ENCODE results near the gene C2CD4B. TPM values are rescaled to one million over a fixed set of nuclear protein-coding genes. Genes with fewer than 3 reads are reported as not detected.

C2CD4B gene
- total and polyA plus RNA-seq, 2 of the 13 experiments (the other 11 are each of a cell fraction or from before 2014, with no cell fraction given) = not detected

DNA sequence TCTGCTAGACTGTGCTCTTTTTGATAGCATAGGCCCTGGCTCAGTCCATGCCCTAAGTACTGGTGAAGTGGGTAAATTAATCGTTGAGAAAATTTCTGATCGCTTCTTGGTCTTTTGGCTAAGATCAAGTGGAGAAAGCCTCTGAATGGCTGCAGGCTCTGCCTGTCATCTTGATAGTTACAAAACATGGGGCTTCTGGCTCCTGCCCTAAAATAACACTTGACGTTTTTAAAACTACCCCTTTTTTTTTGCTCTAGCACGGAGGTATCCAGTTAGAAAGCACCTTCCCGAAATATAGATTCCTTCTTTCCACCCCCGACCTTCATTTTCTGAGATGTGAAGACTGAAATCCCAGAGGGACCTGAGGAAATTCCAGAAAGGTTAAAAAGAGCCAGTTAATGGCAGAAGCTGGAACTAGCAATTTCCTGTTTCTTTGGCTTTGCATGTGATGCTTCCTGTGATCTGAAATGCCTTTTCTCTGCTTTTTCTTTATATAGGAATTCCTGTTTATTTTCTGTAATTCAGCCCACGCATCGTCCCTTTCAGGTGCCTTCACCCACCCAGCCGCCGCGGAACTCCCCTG, 799 bp upstream of the C2CD4B start:
- WGBS (ENCODE audit: low lambda C conversion rate) = 48% methylated on average over 11 of the region's 11 CpGs
- DNase-seq (ENCODE audit: low spot score) = no peak
- no peak for FAIRE-seq
- H3K9ac ChIP-seq (ENCODE audit: insufficient read depth, low read depth, low read length) = no peak overlapping the region
- ChIA-PET CTCF (ENCODE audit: low intra/inter-chr PET ratio, low total read pairs) (no interaction called here), POLR2A (no interaction called here)
- H3K27me3 ChIP-seq (ENCODE audit: control insufficient read depth in 1 of 2, insufficient read depth in 2 of 2, low read length in 2 of 2) = peaks cover 1 to 27% of the 10 kb centered on the region in 2 experiments; a peak in 3 of 5 replicates
- H3K4me2 ChIP-seq (ENCODE audit: low read depth, low read length) = no peak overlapping the region
- H3K9me3 ChIP-seq (ENCODE audit: low read length) = no peaks in the 10 kb centered on the region
- no peaks in the 10 kb centered on the region for H3K4me1 ChIP-seq (ENCODE audit: insufficient read depth, low read length)
- in situ Hi-C loops (cut with HindIII; ENCODE audit: extremely low pct_ligation_motif_present, low pct_unique_long_range_greater_than_20kb) (no loop called here), intact Hi-C loops (cut with micrococcal nuclease; ENCODE audit: unreplicated experiment) (no loop called here)
- no peaks in the 10 kb centered on the region for H3K36me3 ChIP-seq (replicated peaks in 1 of 2; ENCODE audit: control insufficient read depth in 1 of 2, insufficient read depth in 2 of 2, low read length in 2 of 2)
- H3K27ac ChIP-seq (ENCODE audit: extremely low read length, insufficient read depth, low read length) = no peak overlapping the region
- no peaks in the 10 kb centered on the region for H3K79me2 ChIP-seq (ENCODE audit: insufficient read depth, low read length)
- BruUV-seq (replicated peaks) = no TSS peak
- no peak overlapping the region for H2AFZ ChIP-seq (ENCODE audit: low read length)
- H3K4me3 ChIP-seq (replicated peaks in 1 of 3; ENCODE audit: insufficient read depth in 1 of 3, low read depth in 2 of 3, low read length in 3 of 3) = no peak overlapping the region
- no peaks in the 10 kb centered on the region for H4K20me1 ChIP-seq (ENCODE audit: insufficient read depth, low read length)
- no peak for ATAC-seq
- TF ChIP-seq, protein P1, sequence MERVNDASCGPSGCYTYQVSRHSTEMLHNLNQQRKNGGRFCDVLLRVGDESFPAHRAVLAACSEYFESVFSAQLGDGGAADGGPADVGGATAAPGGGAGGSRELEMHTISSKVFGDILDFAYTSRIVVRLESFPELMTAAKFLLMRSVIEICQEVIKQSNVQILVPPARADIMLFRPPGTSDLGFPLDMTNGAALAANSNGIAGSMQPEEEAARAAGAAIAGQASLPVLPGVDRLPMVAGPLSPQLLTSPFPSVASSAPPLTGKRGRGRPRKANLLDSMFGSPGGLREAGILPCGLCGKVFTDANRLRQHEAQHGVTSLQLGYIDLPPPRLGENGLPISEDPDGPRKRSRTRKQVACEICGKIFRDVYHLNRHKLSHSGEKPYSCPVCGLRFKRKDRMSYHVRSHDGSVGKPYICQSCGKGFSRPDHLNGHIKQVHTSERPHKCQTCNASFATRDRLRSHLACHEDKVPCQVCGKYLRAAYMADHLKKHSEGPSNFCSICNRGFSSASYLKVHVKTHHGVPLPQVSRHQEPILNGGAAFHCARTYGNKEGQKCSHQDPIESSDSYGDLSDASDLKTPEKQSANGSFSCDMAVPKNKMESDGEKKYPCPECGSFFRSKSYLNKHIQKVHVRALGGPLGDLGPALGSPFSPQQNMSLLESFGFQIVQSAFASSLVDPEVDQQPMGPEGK (CRISPR knock-in tag; IDR thresholded peaks at IDR 0.05) = no peak
- TF ChIP-seq SMAD9 (CRISPR knock-in tag; IDR thresholded peaks at IDR 0.05) (no peak), MAFK (conservative IDR thresholded peaks at IDR 0.05 in 1 of 2, IDR thresholded peaks at IDR 0.05 in 1 of 2; ENCODE audit: low read length in 2 of 2) (no peak), ZNF317 (CRISPR knock-in tag; IDR thresholded peaks at IDR 0.05) (no peak), ZNF274 (CRISPR knock-in tag; IDR thresholded peaks at IDR 0.05) (no peak), ARHGAP35 (CRISPR knock-in tag; IDR thresholded peaks at IDR 0.05; ENCODE audit: borderline replicate concordance) (no peak), ZNF615 (CRISPR knock-in tag; IDR thresholded peaks at IDR 0.05; ENCODE audit: borderline replicate concordance) (no peak), ZNF180 (CRISPR knock-in tag; IDR thresholded peaks at IDR 0.05; ENCODE audit: borderline replicate concordance, low read depth) (no peak), ATF7 (IDR thresholded peaks at IDR 0.05) (no peak), ATF7 (CRISPR knock-in tag; IDR thresholded peaks at IDR 0.05) (no peak), ZNF556 (CRISPR knock-in tag; IDR thresholded peaks at IDR 0.05; ENCODE audit: borderline replicate concordance) (no peak), SCMH1 (CRISPR knock-in tag; IDR thresholded peaks at IDR 0.05; ENCODE audit: borderline replicate concordance) (no peak)
- TF ChIP-seq, protein P2, sequence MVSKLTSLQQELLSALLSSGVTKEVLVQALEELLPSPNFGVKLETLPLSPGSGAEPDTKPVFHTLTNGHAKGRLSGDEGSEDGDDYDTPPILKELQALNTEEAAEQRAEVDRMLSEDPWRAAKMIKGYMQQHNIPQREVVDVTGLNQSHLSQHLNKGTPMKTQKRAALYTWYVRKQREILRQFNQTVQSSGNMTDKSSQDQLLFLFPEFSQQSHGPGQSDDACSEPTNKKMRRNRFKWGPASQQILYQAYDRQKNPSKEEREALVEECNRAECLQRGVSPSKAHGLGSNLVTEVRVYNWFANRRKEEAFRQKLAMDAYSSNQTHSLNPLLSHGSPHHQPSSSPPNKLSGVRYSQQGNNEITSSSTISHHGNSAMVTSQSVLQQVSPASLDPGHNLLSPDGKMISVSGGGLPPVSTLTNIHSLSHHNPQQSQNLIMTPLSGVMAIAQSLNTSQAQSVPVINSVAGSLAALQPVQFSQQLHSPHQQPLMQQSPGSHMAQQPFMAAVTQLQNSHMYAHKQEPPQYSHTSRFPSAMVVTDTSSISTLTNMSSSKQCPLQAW (CRISPR knock-in tag; IDR thresholded peaks at IDR 0.05) = no peak
- TF ChIP-seq, protein P3, sequence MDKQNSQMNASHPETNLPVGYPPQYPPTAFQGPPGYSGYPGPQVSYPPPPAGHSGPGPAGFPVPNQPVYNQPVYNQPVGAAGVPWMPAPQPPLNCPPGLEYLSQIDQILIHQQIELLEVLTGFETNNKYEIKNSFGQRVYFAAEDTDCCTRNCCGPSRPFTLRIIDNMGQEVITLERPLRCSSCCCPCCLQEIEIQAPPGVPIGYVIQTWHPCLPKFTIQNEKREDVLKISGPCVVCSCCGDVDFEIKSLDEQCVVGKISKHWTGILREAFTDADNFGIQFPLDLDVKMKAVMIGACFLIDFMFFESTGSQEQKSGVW (CRISPR knock-in tag; IDR thresholded peaks at IDR 0.05; ENCODE audit: borderline replicate concordance) = no peak
- TF ChIP-seq, protein P4, sequence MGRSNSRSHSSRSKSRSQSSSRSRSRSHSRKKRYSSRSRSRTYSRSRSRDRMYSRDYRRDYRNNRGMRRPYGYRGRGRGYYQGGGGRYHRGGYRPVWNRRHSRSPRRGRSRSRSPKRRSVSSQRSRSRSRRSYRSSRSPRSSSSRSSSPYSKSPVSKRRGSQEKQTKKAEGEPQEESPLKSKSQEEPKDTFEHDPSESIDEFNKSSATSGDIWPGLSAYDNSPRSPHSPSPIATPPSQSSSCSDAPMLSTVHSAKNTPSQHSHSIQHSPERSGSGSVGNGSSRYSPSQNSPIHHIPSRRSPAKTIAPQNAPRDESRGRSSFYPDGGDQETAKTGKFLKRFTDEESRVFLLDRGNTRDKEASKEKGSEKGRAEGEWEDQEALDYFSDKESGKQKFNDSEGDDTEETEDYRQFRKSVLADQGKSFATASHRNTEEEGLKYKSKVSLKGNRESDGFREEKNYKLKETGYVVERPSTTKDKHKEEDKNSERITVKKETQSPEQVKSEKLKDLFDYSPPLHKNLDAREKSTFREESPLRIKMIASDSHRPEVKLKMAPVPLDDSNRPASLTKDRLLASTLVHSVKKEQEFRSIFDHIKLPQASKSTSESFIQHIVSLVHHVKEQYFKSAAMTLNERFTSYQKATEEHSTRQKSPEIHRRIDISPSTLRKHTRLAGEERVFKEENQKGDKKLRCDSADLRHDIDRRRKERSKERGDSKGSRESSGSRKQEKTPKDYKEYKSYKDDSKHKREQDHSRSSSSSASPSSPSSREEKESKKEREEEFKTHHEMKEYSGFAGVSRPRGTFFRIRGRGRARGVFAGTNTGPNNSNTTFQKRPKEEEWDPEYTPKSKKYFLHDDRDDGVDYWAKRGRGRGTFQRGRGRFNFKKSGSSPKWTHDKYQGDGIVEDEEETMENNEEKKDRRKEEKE (IDR thresholded peaks at IDR 0.05) = no peak
